SK-N-MC (cell line): ENCODE results near the gene C10orf120.

Experiments
- EZH2 ChIP-seq: fragments of 200-600 bp; sonication (generic); IDR thresholded peaks from one replicate; pipeline ENCODE4 v1.6.1; 2017; ENCODE audit warnings: antibody characterized with exemption
- POLR2AphosphoS5 ChIP-seq: IDR thresholded peaks from 2 replicates; pipeline ENCODE4 v1.6.1; 2012; ENCODE audit warnings: mild to moderate bottlenecking, low read depth, low read length, borderline replicate concordance

DNA sequence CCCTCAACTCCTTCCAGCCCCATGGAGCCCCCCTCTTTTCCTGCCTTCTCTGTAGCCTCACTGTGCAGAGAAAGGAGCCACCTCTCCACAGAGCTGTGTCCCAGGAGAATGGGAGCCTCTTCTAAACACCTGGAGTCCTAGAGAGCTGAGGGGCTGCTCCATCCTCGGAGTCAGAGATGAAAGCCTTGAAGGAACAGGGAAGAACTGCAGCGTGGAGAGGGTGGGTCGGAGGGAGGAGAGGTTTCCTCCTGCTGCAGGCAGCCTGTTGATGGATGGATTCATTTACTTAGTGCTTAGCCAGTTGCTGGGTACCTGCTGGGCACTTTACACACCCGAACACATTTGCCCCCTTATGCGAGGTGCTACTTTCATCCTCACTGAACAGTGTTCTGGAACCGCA is 39.0 kb downstream of the C10orf120 start:
- no peak for TF ChIP-seq EZH2
- TF ChIP-seq POLR2AphosphoS5 = no peak
